ENCODE measurements around the gene IVNS1ABP.

IVNS1ABP gene

DNA sequence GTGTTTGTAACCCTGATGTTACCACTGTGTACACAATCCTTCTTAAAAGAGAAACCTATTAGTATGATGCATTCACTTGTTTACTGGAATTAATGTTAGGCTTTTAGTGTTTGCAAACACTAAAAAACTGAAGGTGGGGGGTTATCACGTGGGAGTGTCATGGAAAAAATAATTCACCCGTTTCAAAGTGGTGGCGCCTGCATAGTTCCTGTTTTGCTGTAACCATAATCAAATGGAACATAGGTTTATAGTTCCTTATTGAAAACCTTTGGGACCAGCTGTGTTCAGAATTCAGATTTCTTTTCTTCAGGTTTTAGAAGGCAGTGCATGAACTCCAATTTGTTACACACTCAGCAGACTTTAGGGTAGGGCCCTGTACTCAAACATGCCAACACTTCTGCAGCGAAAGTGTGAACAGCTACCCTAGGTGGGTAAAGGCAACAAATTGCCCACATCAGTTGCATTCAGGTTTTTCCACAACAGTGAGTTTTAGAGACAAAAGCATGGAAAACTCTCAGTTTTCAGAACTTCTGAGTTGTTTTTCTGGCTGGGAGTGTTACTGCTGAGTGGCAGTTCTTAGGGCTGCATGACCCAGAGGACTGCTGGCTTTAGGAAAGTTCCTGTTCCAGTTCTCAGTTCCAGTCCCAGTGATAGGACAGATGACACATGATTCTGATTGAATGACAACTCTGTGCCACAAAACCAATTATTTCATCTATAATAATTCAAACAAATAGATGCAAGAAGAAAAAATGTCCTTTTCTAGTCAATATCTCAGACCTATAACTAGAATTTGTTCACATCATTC is 29.1 kb upstream of the IVNS1ABP start:
- no peak for DNase-seq (ENCODE audit: low spot score in 2 of 2)
- H3K36me3 Mint-ChIP-seq (ENCODE audit: insufficient read depth) = no peaks in the 10 kb centered on the region
- H3K4me1 Mint-ChIP-seq = peaks cover 20% of the 10 kb centered on the region
- H3K9me3 Mint-ChIP-seq = no peaks in the 10 kb centered on the region
- no peak for ATAC-seq (replicated peaks; ENCODE audit: extremely low read depth, poor library complexity, severe bottlenecking)
- H3K27me3 Mint-ChIP-seq = no peaks in the 10 kb centered on the region
- H3K27ac Mint-ChIP-seq (ENCODE audit: low read depth) = peak overlapping the region; percentile 29
- no peak overlapping the region for H3K4me3 Mint-ChIP-seq

DNA sequence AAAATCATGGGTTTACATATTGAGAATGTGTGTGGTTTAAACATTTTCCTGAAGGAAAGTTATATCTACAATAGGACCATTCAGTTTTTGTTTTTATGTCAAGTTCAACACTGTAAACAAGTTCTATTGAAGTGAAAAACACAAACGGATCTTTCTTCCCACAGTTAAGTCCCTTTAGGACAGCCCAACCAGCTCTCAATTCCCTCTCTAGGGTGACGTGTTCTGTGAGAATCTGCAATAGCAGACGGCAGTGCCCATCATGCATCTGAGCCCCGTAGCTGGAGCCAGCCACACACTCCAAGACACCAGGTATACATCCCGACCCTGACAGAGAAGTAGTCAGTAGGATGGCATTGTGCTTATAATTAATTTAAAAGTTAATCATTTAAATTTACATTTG is 26.3 kb upstream of the IVNS1ABP start:
- H3K4me3 Mint-ChIP-seq = no peak overlapping the region
- H3K9me3 Mint-ChIP-seq = no peaks in the 10 kb centered on the region
- H3K4me1 Mint-ChIP-seq = peaks cover 43% of the 10 kb centered on the region
- DNase-seq (ENCODE audit: low spot score in 2 of 2) (no peak), ATAC-seq (replicated peaks; ENCODE audit: extremely low read depth, poor library complexity, severe bottlenecking) (no peak)
- peaks cover 2% of the 10 kb centered on the region for H3K36me3 Mint-ChIP-seq (ENCODE audit: insufficient read depth)
- no peak overlapping the region for H3K27ac Mint-ChIP-seq (ENCODE audit: low read depth)
- no peaks in the 10 kb centered on the region for H3K27me3 Mint-ChIP-seq

DNA sequence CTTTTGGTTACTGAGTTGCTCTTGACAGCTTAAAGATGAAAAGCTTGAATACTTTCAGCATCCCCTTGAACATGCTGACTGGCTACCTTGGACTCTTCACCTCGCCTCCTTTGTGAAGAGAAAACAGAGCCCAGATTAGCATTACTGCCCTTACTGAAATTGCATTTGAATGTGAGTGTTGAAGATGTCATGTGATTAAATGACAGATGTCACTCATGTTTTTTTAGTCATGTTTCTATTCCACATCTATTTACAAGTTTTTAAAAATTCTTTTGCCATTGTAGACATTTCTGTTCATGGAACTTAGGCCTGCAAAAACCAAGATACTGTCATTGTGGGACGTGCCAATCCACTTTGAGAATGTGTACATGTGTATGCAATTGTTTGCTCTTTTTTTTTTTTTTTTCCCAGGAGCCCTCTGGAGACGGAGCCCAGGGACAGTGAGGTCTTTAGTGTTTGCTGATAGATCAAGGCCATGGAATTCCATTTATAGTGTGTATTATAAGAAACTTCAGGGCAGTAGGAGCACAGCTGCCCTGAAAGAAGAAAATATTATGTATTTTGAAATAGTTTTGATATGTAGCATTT is 25.7 kb upstream of the IVNS1ABP start:
- peaks cover 2% of the 10 kb centered on the region for H3K36me3 Mint-ChIP-seq (ENCODE audit: insufficient read depth)
- peaks cover 43% of the 10 kb centered on the region for H3K4me1 Mint-ChIP-seq
- no peaks in the 10 kb centered on the region for H3K27me3 Mint-ChIP-seq
- ATAC-seq (replicated peaks; ENCODE audit: extremely low read depth, poor library complexity, severe bottlenecking) (no peak), DNase-seq (ENCODE audit: low spot score in 2 of 2) (no peak)
- no peak overlapping the region for H3K27ac Mint-ChIP-seq (ENCODE audit: low read depth)
- no peaks in the 10 kb centered on the region for H3K9me3 Mint-ChIP-seq
- H3K4me3 Mint-ChIP-seq = no peak overlapping the region

DNA sequence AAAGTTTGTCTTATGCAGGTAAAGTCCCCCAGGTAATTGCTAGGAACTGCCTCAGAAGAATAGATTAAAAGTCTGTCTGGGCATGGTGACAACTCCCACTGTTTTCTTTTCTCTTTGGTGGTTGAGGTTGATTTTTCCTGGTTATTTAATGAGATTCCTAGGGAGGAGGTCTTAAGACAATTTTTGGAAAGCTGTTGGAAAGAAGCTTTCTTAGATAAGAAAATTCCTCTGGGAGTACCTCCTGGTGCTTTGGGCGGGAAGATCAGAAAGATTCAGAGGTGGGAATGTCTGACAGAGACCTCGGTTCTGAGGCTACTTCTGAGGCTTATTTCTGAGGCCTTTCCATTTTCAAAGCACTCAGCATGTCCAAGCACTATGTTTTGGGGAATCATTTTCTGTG is 25.0 kb upstream of the IVNS1ABP start:
- H3K36me3 Mint-ChIP-seq (ENCODE audit: insufficient read depth) = peaks cover 2% of the 10 kb centered on the region
- no peak overlapping the region for H3K27ac Mint-ChIP-seq (ENCODE audit: low read depth)
- H3K4me1 Mint-ChIP-seq = peaks cover 49% of the 10 kb centered on the region
- ATAC-seq (replicated peaks; ENCODE audit: extremely low read depth, poor library complexity, severe bottlenecking) (no peak), DNase-seq (ENCODE audit: low spot score in 2 of 2) (no peak)
- H3K9me3 Mint-ChIP-seq = no peaks in the 10 kb centered on the region
- H3K27me3 Mint-ChIP-seq = no peaks in the 10 kb centered on the region
- H3K4me3 Mint-ChIP-seq = no peak overlapping the region

DNA sequence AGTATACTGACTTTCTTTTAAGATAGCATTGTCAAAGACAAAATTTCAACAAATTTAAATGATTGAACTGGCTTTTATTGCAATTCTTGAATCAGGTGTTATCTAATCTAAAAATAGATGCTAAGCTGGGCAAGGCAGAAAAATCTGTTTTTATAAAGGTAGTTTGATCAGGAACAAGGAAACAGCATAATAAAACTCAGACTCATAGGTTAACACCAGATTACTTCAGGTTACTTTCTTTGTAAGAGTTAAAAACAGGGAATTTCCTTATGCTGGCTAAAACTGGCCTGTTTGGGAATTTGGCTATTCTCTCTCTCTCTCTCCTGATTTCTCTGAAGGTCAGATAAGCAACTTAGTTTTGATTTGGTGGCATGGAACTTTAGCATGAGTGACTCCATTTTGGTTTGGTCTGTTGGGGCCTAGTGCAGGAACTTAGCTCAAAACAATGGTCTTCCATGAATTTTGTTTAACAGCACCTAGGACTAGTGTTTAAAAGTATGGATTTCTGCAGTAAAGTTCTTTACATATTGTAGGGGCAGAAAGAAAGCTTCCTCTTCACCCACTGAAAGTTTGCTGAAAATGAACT is 24.2 kb upstream of the IVNS1ABP start:
- H3K36me3 Mint-ChIP-seq (ENCODE audit: insufficient read depth) = peaks cover 2% of the 10 kb centered on the region
- ATAC-seq (replicated peaks; ENCODE audit: extremely low read depth, poor library complexity, severe bottlenecking) = no peak
- H3K9me3 Mint-ChIP-seq = no peaks in the 10 kb centered on the region
- no peak for DNase-seq (ENCODE audit: low spot score in 2 of 2)
- H3K27me3 Mint-ChIP-seq = no peaks in the 10 kb centered on the region
- no peak overlapping the region for H3K27ac Mint-ChIP-seq (ENCODE audit: low read depth)
- H3K4me1 Mint-ChIP-seq = peaks cover 52% of the 10 kb centered on the region
- H3K4me3 Mint-ChIP-seq = no peak overlapping the region

DNA sequence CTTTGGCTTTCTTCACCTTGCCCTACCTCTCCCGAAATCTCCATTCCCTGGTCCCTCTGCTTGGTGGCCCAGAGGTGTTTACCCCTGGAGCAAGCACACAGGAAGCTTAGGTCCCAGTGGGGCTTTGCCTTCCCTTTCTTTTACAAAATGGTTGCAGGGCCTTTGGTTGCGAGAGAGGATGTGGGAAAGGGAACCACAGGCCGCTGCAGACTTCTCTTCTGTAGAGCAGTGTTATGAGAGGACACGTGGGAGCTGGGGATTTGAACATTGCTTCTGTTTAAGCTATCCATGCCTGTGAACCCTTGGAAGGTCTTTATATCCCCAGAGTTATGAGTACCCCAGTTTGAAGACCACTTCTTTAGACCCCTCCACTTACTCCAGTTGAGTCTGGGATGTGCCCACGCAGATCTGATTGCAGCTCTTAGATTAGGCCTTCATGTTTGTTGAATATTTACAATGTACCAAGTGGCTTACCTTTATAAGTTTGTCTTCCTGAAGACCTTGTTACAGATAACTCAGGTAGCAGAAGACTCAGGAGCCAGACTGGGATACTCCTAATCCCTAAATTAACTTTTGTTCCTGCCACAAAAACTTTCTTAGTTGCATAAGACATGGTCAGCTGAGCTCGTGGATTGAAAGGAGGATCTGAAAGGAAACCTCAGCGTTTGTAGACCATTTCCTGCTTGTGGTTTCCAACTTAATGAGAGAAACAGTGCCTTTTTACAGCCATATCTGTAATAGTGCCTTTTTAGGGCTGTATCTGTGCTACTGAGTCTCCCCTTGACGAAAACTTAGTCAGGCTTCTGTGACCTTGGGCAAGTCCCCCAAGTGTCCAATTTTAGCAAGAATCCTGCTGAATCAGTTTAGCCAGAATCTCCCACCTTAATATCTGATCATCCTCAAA is 21.9 kb upstream of the IVNS1ABP start:
- Mint-ChIP-seq H3K36me3 (ENCODE audit: insufficient read depth) (peaks cover 2% of the 10 kb centered on the region), H3K4me3 (peak overlapping the region; percentile 59), H3K9me3 (no peaks in the 10 kb centered on the region), H3K27ac (ENCODE audit: low read depth) (peak overlapping the region; percentile 71), H3K4me1 (peaks cover 40% of the 10 kb centered on the region), H3K27me3 (no peaks in the 10 kb centered on the region)
- ATAC-seq (replicated peaks; ENCODE audit: extremely low read depth, poor library complexity, severe bottlenecking) = peak; percentile 86
- peak in 1 of 2 donors; percentile 38 for DNase-seq (ENCODE audit: low spot score in 2 of 2)

DNA sequence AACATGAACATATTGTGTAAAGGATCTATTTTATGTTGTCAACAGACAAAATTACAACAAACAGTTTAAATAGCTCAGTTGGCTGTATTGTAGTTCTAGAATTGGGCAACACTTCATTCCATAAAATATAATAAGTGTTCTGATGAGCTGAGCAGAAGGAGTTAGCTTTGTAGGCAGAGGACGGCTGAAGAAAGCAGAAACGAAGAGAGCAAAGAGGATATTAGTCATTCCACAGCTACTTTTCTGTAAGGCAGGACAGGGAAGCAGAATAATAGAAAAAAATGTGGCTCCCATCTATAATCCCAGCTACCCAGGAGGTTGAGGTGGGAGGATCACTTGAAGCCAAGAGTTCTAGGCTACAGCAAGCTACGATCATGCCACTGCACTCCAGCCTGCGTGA is 20.2 kb upstream of the IVNS1ABP start:
- peaks cover 40% of the 10 kb centered on the region for H3K4me1 Mint-ChIP-seq
- no peak for DNase-seq (ENCODE audit: low spot score in 2 of 2)
- H3K36me3 Mint-ChIP-seq (ENCODE audit: insufficient read depth) = peaks cover 2% of the 10 kb centered on the region
- ATAC-seq (replicated peaks; ENCODE audit: extremely low read depth, poor library complexity, severe bottlenecking) = no peak
- no peaks in the 10 kb centered on the region for H3K9me3 Mint-ChIP-seq
- H3K4me3 Mint-ChIP-seq = no peak overlapping the region
- H3K27ac Mint-ChIP-seq (ENCODE audit: low read depth) = no peak overlapping the region
- no peaks in the 10 kb centered on the region for H3K27me3 Mint-ChIP-seq

DNA sequence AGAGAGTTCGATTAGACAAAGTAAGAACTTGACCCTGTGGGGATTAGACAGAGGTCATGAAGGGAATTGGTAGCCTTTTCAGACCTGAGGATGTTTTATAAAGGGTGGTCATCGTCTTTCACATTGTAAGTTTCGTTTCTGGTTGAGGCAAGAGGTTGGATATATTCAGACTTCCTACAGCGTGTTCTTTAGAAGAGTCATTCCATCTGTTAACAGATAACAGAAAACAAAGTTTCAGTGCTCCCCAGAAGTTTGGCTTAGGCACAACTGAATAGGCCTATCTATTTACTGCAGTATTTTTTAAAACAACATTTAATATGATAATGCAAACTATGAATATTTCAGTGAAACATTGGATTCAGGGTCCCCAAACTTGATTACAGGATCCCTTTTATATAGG is 17.1 kb upstream of the IVNS1ABP start:
- DNase-seq (ENCODE audit: low spot score in 2 of 2) (no peak), ATAC-seq (replicated peaks; ENCODE audit: extremely low read depth, poor library complexity, severe bottlenecking) (no peak)
- no peaks in the 10 kb centered on the region for H3K27me3 Mint-ChIP-seq
- H3K36me3 Mint-ChIP-seq (ENCODE audit: insufficient read depth) = peaks cover 2% of the 10 kb centered on the region
- H3K4me1 Mint-ChIP-seq = peaks cover 18% of the 10 kb centered on the region
- H3K27ac Mint-ChIP-seq (ENCODE audit: low read depth) = no peak overlapping the region
- no peaks in the 10 kb centered on the region for H3K9me3 Mint-ChIP-seq
- no peak overlapping the region for H3K4me3 Mint-ChIP-seq

DNA sequence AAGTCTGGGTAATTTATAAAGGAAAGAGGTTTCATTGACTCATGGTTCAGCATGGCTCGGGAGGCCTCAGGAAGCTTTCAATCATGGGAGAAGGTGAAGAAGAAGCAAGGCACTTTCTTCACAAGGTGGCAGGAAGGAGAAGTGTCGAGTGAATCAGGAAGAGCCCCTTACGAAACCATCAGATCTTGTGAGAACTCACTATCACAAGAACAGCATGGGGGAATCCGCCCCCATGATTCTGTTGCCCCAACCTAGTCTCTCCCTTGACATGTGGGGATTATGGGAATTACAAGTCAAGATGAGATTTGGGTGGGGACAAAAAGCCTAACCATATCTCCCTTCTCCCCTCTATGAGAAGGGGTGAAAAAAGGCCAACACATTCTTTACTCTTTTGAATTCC is 11.2 kb upstream of the IVNS1ABP start:
- H3K4me1 Mint-ChIP-seq = no peaks in the 10 kb centered on the region
- H3K27ac Mint-ChIP-seq (ENCODE audit: low read depth) = no peak overlapping the region
- no peaks in the 10 kb centered on the region for H3K9me3 Mint-ChIP-seq
- no peak for DNase-seq (ENCODE audit: low spot score in 2 of 2)
- H3K27me3 Mint-ChIP-seq = no peaks in the 10 kb centered on the region
- no peaks in the 10 kb centered on the region for H3K36me3 Mint-ChIP-seq (ENCODE audit: insufficient read depth)
- ATAC-seq (replicated peaks; ENCODE audit: extremely low read depth, poor library complexity, severe bottlenecking) = no peak
- H3K4me3 Mint-ChIP-seq = no peak overlapping the region

DNA sequence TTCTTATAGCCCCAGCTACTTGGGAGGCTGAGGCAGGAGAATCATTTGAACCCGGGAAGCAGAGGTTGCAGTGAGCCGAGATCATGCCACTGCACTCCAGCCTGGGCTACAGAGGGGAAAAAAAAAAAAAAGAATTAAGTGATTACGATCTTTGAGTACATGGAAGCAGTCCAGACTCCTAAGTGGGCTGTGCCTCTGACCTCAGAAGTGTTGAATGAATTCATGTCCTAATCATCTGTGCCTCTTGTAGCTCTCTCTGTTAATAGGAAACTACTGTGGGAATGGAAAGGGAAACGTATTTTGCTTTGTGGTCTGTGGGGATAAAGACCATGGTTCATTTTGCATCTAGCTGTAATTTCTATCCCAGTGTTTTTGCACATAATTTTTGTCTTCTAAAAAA is 8.4 kb upstream of the IVNS1ABP start:
- Mint-ChIP-seq H3K9me3 (no peaks in the 10 kb centered on the region), H3K27ac (ENCODE audit: low read depth) (no peak overlapping the region), H3K27me3 (no peaks in the 10 kb centered on the region), H3K4me1 (no peaks in the 10 kb centered on the region), H3K4me3 (no peak overlapping the region), H3K36me3 (ENCODE audit: insufficient read depth) (no peaks in the 10 kb centered on the region)
- ATAC-seq (replicated peaks; ENCODE audit: extremely low read depth, poor library complexity, severe bottlenecking) (no peak), DNase-seq (ENCODE audit: low spot score in 2 of 2) (no peak)

DNA sequence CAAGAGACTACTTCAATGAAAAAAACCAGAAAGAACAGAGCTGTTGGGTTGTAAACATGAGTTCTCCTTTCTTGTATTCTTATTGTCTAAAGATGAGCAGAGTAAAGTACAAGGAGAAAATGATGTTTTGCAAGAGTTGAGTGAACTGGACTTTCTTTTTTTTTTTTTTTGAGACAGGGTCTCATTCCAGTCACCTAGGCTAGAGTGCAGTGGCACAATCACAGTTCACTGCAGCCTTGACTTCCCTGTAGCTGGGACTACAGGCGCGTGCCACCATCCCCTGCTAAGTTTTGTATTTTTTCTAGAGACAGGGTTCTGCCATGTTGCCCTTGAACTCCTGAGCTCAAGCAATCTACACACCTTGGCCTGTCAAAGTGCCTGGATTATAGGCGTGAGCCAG is 7.1 kb upstream of the IVNS1ABP start:
- Mint-ChIP-seq H3K27ac (ENCODE audit: low read depth) (no peak overlapping the region), H3K36me3 (ENCODE audit: insufficient read depth) (peaks cover under 1% of the 10 kb centered on the region), H3K4me3 (no peak overlapping the region), H3K27me3 (no peaks in the 10 kb centered on the region), H3K9me3 (no peaks in the 10 kb centered on the region), H3K4me1 (no peaks in the 10 kb centered on the region)
- no peak for DNase-seq (ENCODE audit: low spot score in 2 of 2)
- ATAC-seq (replicated peaks; ENCODE audit: extremely low read depth, poor library complexity, severe bottlenecking) = no peak

DNA sequence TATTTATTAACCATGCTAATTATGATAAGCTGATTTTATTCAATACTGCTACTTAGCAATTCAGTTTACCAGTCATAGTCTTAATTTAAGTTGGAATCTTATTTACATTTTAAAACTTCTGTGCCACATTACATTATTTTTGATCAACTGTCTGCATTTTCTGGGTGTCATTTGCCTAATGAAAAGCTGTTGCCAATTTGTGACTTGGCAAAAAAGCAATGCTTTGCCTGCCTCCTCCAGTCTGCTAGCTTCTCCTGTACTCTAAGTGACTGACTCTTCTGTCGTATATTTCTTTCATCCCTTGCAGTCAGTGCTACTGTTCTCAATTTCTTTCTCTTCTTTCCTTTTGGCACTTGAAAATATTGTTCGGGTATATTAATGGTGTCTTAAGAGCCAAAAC is 5.6 kb upstream of the IVNS1ABP start:
- peaks cover 6% of the 10 kb centered on the region for H3K4me1 Mint-ChIP-seq
- no peaks in the 10 kb centered on the region for H3K27me3 Mint-ChIP-seq
- no peak overlapping the region for H3K4me3 Mint-ChIP-seq
- H3K9me3 Mint-ChIP-seq = no peaks in the 10 kb centered on the region
- H3K27ac Mint-ChIP-seq (ENCODE audit: low read depth) = no peak overlapping the region
- ATAC-seq (replicated peaks; ENCODE audit: extremely low read depth, poor library complexity, severe bottlenecking) = no peak
- DNase-seq (ENCODE audit: low spot score in 2 of 2) = no peak
- peaks cover 6% of the 10 kb centered on the region for H3K36me3 Mint-ChIP-seq (ENCODE audit: insufficient read depth)

Measured in central memory CD8-positive, alpha-beta T cell (primary cell).